HepG2 (cell line): ENCODE data around the gene KPNB1. TPM values are rescaled to one million over a fixed set of nuclear protein-coding genes. Genes with fewer than 3 reads are reported as not detected.

Experiments used
- HDAC6 ChIP-seq: fragments of 200-600 bp; sonication (generic); IDR thresholded peaks from 2 replicates; pipeline ENCODE4 v1.7.0; 2017; ENCODE audit warnings: mild to moderate bottlenecking, antibody characterized with exemption, low read length, low read depth
- NCOA1 ChIP-seq: sonication (generic); formaldehyde crosslinking; IDR thresholded peaks from 2 replicates; pipeline ENCODE4 v1.9.0; 2021; ENCODE audit warnings: missing genetic modification reagents
- ZFP37 ChIP-seq: sonication (generic); formaldehyde crosslinking; IDR thresholded peaks from 2 replicates; pipeline ENCODE4 v1.4.0; 2020; ENCODE audit warnings: missing genetic modification reagents, borderline replicate concordance
- ZNF781 ChIP-seq: sonication (generic); formaldehyde crosslinking; IDR thresholded peaks from 2 replicates; pipeline ENCODE4 v1.5.1; 2020; ENCODE audit warnings: borderline replicate concordance, mild to moderate bottlenecking, missing genetic modification reagents; ENCODE audit errors: not compliant biosample characterization
- polyA plus RNA-seq, 8 experiments: library from polyadenylated mRNA; depleted of rRNA in 3 of 8; stranded (reverse) in 7 of 8; unstranded in 1 of 8; fragments of >200 nt; fragmentation: Illumina TruSeq in 4 of 8; extraction: Trizol in 4 of 8; gene quantifications; 2 replicates each; pipeline versions ENCODE4 v1.2.1 to v1.2.3, GENCODE V29; 2011 to 2016; ENCODE audit warnings: low read depth in 4 of 8, missing spikeins in 1 of 8, mixed read lengths in 1 of 8; ENCODE audit not compliant: insufficient read depth in 1 of 8
- small RNA-seq, 3 experiments: library from RNA; depleted of rRNA; stranded (forward); fragments of <200 nt; gene quantifications; one replicate each; pipeline ENCODE3, GENCODE V24; 2012; ENCODE audit warnings: low read depth in 2 of 3, low replicate concordance in 1 of 3; ENCODE audit not compliant: insufficient read length in 3 of 3, insufficient read depth in 2 of 3
- total RNA-seq, 5 experiments: library from RNA; depleted of rRNA; stranded (reverse); fragments of >200 nt; fragmentation: Illumina TruSeq; extraction: Trizol; gene quantifications; 2 replicates each; pipeline ENCODE4 v1.2.3, GENCODE V29; 2016; ENCODE audit warnings: low read depth in 1 of 5
- TF ChIP-seq, protein P1 (sequence below): IDR thresholded peaks from 2 replicates; pipeline ENCODE4 v1.6.1; 2012; ENCODE audit warnings: low read depth, low read length, improper control_type of control experiment

Gene KPNB1
- total and polyA plus RNA-seq, 2 of the 13 experiments (the other 11 are each of a cell fraction or from before 2014, with no cell fraction given) = 164 to 424 TPM

DNA sequence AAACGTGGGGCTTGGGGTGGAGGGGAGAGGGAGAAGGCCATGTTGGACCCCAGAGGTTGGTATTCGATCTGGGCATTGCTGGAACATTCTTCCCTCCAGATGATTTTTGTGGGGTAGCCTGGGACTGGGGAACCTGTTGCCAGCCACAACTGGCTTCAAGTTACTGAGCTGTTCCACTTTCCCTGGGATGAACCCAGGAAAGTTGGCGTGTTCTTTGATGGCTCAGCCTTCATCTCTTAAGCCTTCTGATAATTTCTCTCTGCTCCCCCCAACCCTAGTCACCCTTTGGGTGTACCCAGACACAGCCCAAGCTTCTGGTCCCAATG, 85.4 kb downstream of the KPNB1 start (continued):
- TF ChIP-seq, protein P1, sequence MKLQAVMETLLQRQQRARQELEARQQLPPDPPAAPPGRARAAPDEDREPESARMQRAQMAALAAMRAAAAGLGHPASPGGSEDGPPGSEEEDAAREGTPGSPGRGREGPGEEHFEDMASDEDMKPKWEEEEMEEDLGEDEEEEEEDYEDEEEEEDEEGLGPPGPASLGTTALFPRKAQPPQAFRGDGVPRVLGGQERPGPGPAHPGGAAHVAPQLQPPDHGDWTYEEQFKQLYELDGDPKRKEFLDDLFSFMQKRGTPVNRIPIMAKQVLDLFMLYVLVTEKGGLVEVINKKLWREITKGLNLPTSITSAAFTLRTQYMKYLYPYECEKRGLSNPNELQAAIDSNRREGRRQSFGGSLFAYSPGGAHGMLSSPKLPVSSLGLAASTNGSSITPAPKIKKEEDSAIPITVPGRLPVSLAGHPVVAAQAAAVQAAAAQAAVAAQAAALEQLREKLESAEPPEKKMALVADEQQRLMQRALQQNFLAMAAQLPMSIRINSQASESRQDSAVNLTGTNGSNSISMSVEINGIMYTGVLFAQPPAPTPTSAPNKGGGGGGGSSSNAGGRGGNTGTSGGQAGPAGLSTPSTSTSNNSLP = no peak
- TF ChIP-seq HDAC6 = no peak
- TF ChIP-seq NCOA1 (CRISPR knock-in tag) = no peak
- TF ChIP-seq ZFP37 (CRISPR knock-in tag) = no peak
- no peak for TF ChIP-seq ZNF781 (CRISPR knock-in tag)

Small RNAs within 50 kb of the gene (small RNA-seq; reads per million reads assigned to genes)
- 0 reads per million in 3 experiments for gene AC015674.1

Other genes starting within 250 kb of the KPNB1 start
- gene NPEPPS, start 118.8 kb upstream of the KPNB1 start, total RNA-seq (2016; rRNA removed; fragmentation: Illumina TruSeq; extraction: Trizol) = 53.5 and 122 TPM in 2 replicates
- 102 and 127 TPM in 2 replicates for gene NPEPPS, start 118.8 kb upstream of the KPNB1 start, polyA plus RNA-seq (2011; rRNA removed)
- gene TBKBP1, start 44.2 kb downstream of the KPNB1 start, total RNA-seq (2016; rRNA removed; fragmentation: Illumina TruSeq; extraction: Trizol) = 2.6 and 3.0 TPM in 2 replicates
- 7.0 and 10.9 TPM in 2 replicates for gene TBKBP1, start 44.2 kb downstream of the KPNB1 start, polyA plus RNA-seq (2011; rRNA removed)
- not detected in 2 replicates for gene TBX21, start 83.3 kb downstream of the KPNB1 start, total RNA-seq (2016; rRNA removed; fragmentation: Illumina TruSeq; extraction: Trizol)
- gene TBX21, start 83.3 kb downstream of the KPNB1 start, polyA plus RNA-seq (2011; rRNA removed) = not detected in 2 replicates
- 1.0 and 4.7 TPM in 2 replicates for gene OSBPL7, start 171.9 kb downstream of the KPNB1 start, total RNA-seq (2016; rRNA removed; fragmentation: Illumina TruSeq; extraction: Trizol)
- gene OSBPL7, start 171.9 kb downstream of the KPNB1 start, polyA plus RNA-seq (2011; rRNA removed) = 6.6 and 8.3 TPM in 2 replicates
- gene MRPL10, start 181.6 kb downstream of the KPNB1 start, total RNA-seq (2016; rRNA removed; fragmentation: Illumina TruSeq; extraction: Trizol) = 56.7 and 59.7 TPM in 2 replicates
- 149 and 157 TPM in 2 replicates for gene MRPL10, start 181.6 kb downstream of the KPNB1 start, polyA plus RNA-seq (2011; rRNA removed)
- 0.09 and 0.13 TPM in 2 replicates for gene LRRC46, start 181.8 kb downstream of the KPNB1 start, total RNA-seq (2016; rRNA removed; fragmentation: Illumina TruSeq; extraction: Trizol)
- 0.09 and 0.16 TPM in 2 replicates for gene LRRC46, start 181.8 kb downstream of the KPNB1 start, polyA plus RNA-seq (2011; rRNA removed)
- 15.0 and 29.5 TPM in 2 replicates for gene SCRN2, start 191.4 kb downstream of the KPNB1 start, total RNA-seq (2016; rRNA removed; fragmentation: Illumina TruSeq; extraction: Trizol)
- gene SCRN2, start 191.4 kb downstream of the KPNB1 start, polyA plus RNA-seq (2011; rRNA removed) = 21.7 and 28.6 TPM in 2 replicates
- gene SP6, start 201.2 kb downstream of the KPNB1 start, total RNA-seq (2016; rRNA removed; fragmentation: Illumina TruSeq; extraction: Trizol) = 0.07 TPM in 1 of 2 replicates, not detected in the other
- 0.07 and 0.09 TPM in 2 replicates for gene SP6, start 201.2 kb downstream of the KPNB1 start, polyA plus RNA-seq (2011; rRNA removed)
- gene SP2, start 246.3 kb downstream of the KPNB1 start, total RNA-seq (2016; rRNA removed; fragmentation: Illumina TruSeq; extraction: Trizol) = 1.4 and 1.5 TPM in 2 replicates
- gene SP2, start 246.3 kb downstream of the KPNB1 start, polyA plus RNA-seq (2011; rRNA removed) = 4.2 and 4.8 TPM in 2 replicates